Astrocyte of the spinal cord (primary cell): Measurements from ENCODE around the gene KRT27.

Source experiments
- DNase-seq: peaks from one replicate; pipeline ENCODE4 v3.0.0; 2011; ENCODE audit warnings: low read depth, low spot score
- H3K4me3 ChIP-seq: 2 replicates; pipeline ENCODE4 v1.5.1; 2011; ENCODE audit warnings: low read depth, mild to moderate bottlenecking, low read length, moderate library complexity
- CTCF ChIP-seq: IDR thresholded peaks from 2 replicates; pipeline ENCODE4 v1.5.1; 2012; ENCODE audit warnings: low read depth, mild to moderate bottlenecking, low read length, inconsistent platforms
- in situ Hi-C: cut with HindIII; loops from 2 replicates; pipeline ENCODE4 v1.10.0; 2017; ENCODE audit warnings: low sequenced_read_pairs

The KRT27 gene

DNA sequence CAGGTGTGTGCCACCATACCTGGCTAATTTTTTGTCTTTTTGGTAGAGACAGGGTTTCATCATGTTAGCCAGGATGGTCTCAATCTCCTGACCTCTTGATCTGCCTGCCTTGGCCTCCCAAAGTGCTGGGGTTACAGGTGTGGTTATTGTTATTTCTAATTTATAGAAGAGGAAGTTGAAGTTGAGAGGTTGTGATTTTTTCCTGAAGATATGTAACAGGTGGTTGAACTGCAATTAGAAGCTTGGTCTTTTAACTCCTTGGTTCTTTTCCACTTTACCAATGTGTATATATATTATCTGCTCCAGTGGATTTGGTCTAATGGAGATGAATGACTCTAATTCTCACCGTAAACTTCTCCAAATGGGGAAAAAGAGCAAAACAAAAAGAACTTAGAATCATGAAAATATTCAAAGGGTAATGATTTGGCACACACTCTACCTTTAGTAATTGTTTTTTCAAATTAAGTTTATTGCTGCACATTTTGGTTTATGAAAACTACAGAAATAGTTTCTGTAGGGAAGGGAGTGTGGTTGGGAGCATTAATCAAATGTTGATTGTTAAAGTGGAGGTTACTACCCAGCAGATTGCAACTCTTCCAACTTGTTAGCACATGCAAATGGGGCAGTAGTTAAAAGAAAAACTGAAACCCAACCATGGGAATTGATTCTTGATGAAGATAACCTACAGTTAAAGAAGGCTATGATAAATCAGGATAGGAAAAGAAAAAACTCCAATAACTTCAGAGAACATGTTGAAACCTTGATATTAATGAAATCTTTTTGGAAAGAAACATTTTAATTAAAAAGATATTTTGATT, 41.9 kb upstream of the KRT27 start:
- in situ Hi-C loops: no loop called here
- TF ChIP-seq CTCF: no peak
- no peak for DNase-seq

GRCh38 chr17:40822132-40822812, 39.9 kb upstream of the KRT27 start, which contains the start of gene KRT10:
Gene KRT10, minus strand, starts transcription at chr17:40822614. Its CDS starts 29 bp downstream, at chr17:40822585.
- no peak for TF ChIP-seq CTCF
- in situ Hi-C loops: no loop called here
- no peak for DNase-seq
- no peak within 1 kb of the TSS for H3K4me3 ChIP-seq

More for the DNA sequence above, 41.9 kb upstream of the KRT27 start:
- no peak overlapping the region for H3K4me3 ChIP-seq

GRCh38 chr17:40821536-40821935, 39.2 kb upstream of the KRT27 start:
- no peak overlapping the region for H3K4me3 ChIP-seq
- in situ Hi-C loops: no loop called here
- TF ChIP-seq CTCF: no peak
- no peak for DNase-seq

DNA sequence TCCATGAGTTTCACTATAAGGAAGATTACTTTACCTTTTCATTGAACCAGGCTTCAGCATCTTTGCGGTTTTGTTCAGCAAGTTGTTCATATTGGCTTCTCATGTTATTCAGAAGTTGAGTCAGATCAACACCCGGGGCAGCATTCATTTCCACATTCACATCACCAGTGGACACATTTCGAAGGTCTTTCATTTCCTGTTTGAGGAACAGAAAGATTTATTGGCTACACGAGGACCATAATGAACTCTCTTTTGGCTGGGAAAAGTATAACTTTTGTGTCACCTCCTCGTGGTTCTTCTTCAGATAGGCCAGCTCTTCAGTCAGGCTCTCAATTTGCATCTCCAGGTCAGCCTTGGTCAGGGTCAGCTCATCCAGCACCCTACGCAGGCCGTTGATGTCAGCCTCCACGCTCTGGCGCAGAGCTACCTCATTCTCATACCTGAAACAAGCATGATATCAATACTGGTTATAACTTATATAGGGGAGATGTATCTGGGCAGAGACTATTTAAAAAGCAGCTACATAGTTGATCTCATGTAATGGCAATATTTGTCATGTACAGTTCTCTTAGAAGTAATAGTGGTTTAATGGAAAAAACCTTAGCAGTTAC, 38.0 kb upstream of the KRT27 start:
- no peak for DNase-seq
- no peak for TF ChIP-seq CTCF
- no peak overlapping the region for H3K4me3 ChIP-seq
- in situ Hi-C loops: no loop called here

GRCh38 chr17:40819528-40820125, 37.3 kb upstream of the KRT27 start:
- peak overlapping the region; percentile 57 for H3K4me3 ChIP-seq
- in situ Hi-C loops: no loop called here
- peak; percentile 4 for DNase-seq
- TF ChIP-seq CTCF: no peak
